DOHH2 (cell line): ENCODE measurements around the gene KRTAP12-2.

ENCODE experiments used
- EZH2phosphoT487 ChIP-seq: fragments of 200-600 bp; sonication (generic); IDR thresholded peaks from 2 replicates; pipeline ENCODE4 v1.6.1; 2017; ENCODE audit warnings: borderline replicate concordance, mild to moderate bottlenecking, antibody characterized with exemption, low read length, moderate library complexity, mixed read lengths
- TF ChIP-seq, protein P1 (sequence below): fragments of 200-600 bp; sonication (generic); IDR thresholded peaks from one replicate; pipeline ENCODE4 v1.5.1; 2014; ENCODE audit warnings: antibody characterized with exemption, mild to moderate bottlenecking, low read depth, low read length; ENCODE audit not compliant: poor library complexity, severe bottlenecking

DNA sequence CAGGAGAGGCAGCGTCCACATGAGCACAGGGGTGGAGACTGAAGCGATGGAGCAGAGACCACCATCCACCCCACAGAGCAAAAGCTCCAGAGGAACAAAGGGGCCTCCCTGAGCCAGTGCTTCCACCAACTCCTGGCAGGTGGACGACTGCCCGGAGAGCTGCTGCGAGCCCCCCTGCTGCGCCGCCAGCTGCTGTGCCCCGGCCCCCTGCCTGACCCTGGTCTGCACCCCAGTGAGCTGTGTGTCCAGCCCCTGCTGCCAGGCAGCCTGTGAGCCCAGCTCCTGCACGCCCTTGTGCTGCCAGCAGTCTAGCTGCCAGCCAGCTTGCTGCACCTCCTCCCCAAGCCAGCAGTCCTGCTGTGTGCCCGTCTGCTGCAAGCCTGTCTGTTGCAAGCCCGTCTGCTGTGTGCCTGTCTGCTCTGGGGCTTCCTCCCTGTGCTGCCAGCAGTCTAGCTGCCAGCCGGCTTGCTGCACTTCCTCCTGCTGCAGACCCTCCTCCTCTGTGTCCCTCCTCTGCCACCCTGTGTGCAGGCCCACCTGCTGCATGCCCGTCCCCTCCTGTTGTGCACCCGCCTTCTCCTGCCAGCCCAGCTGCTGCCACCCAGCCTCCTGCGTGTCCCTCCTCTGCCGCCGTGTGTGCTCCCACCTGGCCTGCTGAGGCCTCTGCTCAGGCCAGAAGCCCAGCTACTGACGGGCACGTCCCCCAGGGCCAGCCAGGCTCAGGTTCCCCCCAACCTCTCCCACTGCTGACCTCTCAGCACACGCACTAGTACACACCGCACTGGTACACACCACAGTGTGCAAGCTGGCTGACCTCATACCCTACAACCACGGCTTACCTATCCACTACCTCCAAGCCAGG is 35.6 kb upstream of the KRTAP12-2 start:
- TF ChIP-seq, protein P1, sequence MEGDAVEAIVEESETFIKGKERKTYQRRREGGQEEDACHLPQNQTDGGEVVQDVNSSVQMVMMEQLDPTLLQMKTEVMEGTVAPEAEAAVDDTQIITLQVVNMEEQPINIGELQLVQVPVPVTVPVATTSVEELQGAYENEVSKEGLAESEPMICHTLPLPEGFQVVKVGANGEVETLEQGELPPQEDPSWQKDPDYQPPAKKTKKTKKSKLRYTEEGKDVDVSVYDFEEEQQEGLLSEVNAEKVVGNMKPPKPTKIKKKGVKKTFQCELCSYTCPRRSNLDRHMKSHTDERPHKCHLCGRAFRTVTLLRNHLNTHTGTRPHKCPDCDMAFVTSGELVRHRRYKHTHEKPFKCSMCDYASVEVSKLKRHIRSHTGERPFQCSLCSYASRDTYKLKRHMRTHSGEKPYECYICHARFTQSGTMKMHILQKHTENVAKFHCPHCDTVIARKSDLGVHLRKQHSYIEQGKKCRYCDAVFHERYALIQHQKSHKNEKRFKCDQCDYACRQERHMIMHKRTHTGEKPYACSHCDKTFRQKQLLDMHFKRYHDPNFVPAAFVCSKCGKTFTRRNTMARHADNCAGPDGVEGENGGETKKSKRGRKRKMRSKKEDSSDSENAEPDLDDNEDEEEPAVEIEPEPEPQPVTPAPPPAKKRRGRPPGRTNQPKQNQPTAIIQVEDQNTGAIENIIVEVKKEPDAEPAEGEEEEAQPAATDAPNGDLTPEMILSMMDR: no peak
- TF ChIP-seq EZH2phosphoT487: no peak
